ENCODE results near the gene USP9Y. TPM values are rescaled to one million over a fixed set of nuclear protein-coding genes. Genes with fewer than 3 reads are reported as not detected.

The USP9Y gene
- polyA plus RNA-seq, 2 of the 4 experiments (the other 2 are of a cell fraction), result 6.2 to 28.8 TPM

GRCh38 chrY:12752856-12753255, 51.8 kb downstream of the USP9Y start:
- Histone ChIP-seq H3K4me2 (no peak overlapping the region), H3K9me3 (no peaks in the 10 kb centered on the region), H3K4me3 (no peak overlapping the region), H3K4me1 (no peaks in the 10 kb centered on the region), H3K27ac (no peak overlapping the region)
- WGBS (ENCODE audit: missing lambda C conversion rate), result 92% methylated on average over 6 of the region's 6 CpGs
- no peak for DNase-seq (ENCODE audit: low read depth in 1 of 2, low spot score in 1 of 2)
- CTCF ChIA-PET, result no interaction called here
- ATAC-seq, result no peak
- no peak for FAIRE-seq
- TF ChIP-seq PHF8 (IDR thresholded peaks at IDR 0.05; ENCODE audit: borderline replicate concordance, low read depth) (no peak), KDM5A (IDR thresholded peaks at IDR 0.05) (no peak), RCOR1 (IDR thresholded peaks at IDR 0.05; ENCODE audit: low read depth, low read length) (no peak)
- TF ChIP-seq, protein P1, sequence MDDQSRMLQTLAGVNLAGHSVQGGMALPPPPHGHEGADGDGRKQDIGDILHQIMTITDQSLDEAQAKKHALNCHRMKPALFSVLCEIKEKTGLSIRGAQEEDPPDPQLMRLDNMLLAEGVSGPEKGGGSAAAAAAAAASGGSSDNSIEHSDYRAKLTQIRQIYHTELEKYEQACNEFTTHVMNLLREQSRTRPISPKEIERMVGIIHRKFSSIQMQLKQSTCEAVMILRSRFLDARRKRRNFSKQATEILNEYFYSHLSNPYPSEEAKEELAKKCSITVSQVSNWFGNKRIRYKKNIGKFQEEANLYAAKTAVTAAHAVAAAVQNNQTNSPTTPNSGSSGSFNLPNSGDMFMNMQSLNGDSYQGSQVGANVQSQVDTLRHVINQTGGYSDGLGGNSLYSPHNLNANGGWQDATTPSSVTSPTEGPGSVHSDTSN (IDR thresholded peaks at IDR 0.05), result no peak
- POLR2A ChIA-PET, result no interaction called here

GRCh38 chrY:12756021-12756420, 55.0 kb downstream of the USP9Y start:
- H3K4me2 ChIP-seq, result no peak overlapping the region
- H3K4me3 ChIP-seq, result no peak overlapping the region
- H3K27ac ChIP-seq, result no peak overlapping the region
- DNase-seq (ENCODE audit: low read depth in 1 of 2, low spot score in 1 of 2) (no peak), ATAC-seq (no peak), FAIRE-seq (no peak)
- POLR2A ChIA-PET, result no interaction called here
- no peaks in the 10 kb centered on the region for H3K9me3 ChIP-seq
- TF ChIP-seq RAD21 (conservative IDR thresholded peaks at IDR 0.05 in 1 of 2, IDR thresholded peaks at IDR 0.05 in 1 of 2), result no peak
- TF ChIP-seq HMGXB4 (CRISPR knock-in tag; IDR thresholded peaks at IDR 0.05; ENCODE audit: borderline replicate concordance), result no peak
- no peak for TF ChIP-seq NFE2L2 (conservative IDR thresholded peaks at IDR 0.05; ENCODE audit: low read length)
- no peak for TF ChIP-seq EHMT2 (IDR thresholded peaks at IDR 0.05; ENCODE audit: low read depth)
- TF ChIP-seq CBX2 (IDR thresholded peaks at IDR 0.05; ENCODE audit: borderline replicate concordance, low read depth), result no peak
- TF ChIP-seq RCOR1 (IDR thresholded peaks at IDR 0.05; ENCODE audit: low read depth, low read length), result no peak
- no peak for TF ChIP-seq PHF8 (IDR thresholded peaks at IDR 0.05; ENCODE audit: borderline replicate concordance, low read depth)
- TF ChIP-seq ESRRA (IDR thresholded peaks at IDR 0.05; ENCODE audit: borderline replicate concordance, low read length), result no peak
- TF ChIP-seq ZNF302 (CRISPR knock-in tag; IDR thresholded peaks at IDR 0.05), result no peak
- TF ChIP-seq, protein P2, sequence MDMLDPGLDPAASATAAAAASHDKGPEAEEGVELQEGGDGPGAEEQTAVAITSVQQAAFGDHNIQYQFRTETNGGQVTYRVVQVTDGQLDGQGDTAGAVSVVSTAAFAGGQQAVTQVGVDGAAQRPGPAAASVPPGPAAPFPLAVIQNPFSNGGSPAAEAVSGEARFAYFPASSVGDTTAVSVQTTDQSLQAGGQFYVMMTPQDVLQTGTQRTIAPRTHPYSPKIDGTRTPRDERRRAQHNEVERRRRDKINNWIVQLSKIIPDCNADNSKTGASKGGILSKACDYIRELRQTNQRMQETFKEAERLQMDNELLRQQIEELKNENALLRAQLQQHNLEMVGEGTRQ (IDR thresholded peaks at IDR 0.05), result no peak
- no peak for TF ChIP-seq CTCF (IDR thresholded peaks at IDR 0.05)
- no peak for TF ChIP-seq ELK1 (IDR thresholded peaks at IDR 0.05; ENCODE audit: low read depth, low read length)
- no peak for TF ChIP-seq HEYL (CRISPR knock-in tag; IDR thresholded peaks at IDR 0.05)
- no peak for TF ChIP-seq KDM1A (IDR thresholded peaks at IDR 0.05; ENCODE audit: low read depth)
- TF ChIP-seq EHF (CRISPR knock-in tag; IDR thresholded peaks at IDR 0.05), result no peak
- no peak for TF ChIP-seq NPAS2 (CRISPR knock-in tag; IDR thresholded peaks at IDR 0.05; ENCODE audit: borderline replicate concordance)
- no peak for TF ChIP-seq MAZ (IDR thresholded peaks at IDR 0.05; ENCODE audit: borderline replicate concordance, low read depth, low read length)
- no peaks in the 10 kb centered on the region for H3K4me1 ChIP-seq
- CTCF ChIA-PET, result no interaction called here
- 88% methylated on average over 1 of the region's 1 CpG for WGBS (ENCODE audit: missing lambda C conversion rate)
